GM23248 (cell line): Measurements from ENCODE around the gene HSD17B4. TPM values are rescaled to one million over a fixed set of nuclear protein-coding genes. Genes with fewer than 3 reads are reported as not detected.
A peak's percentile ranks its signal among the peaks of the same experiment; 100 is the strongest.

Experiments
- DNase-seq: peaks from one replicate; pipeline ENCODE4 v3.0.0-alpha.2; 2015
- H2AFZ ChIP-seq: fragments of 200-600 bp; sonication (generic); 2 replicates; pipeline ENCODE4 v1.6.1; 2016; ENCODE audit warnings: antibody characterized with exemption
- H3F3A ChIP-seq: fragments of 200-600 bp; sonication (generic); 2 replicates; pipeline ENCODE4 v1.6.1; 2016; ENCODE audit warnings: mild to moderate bottlenecking, antibody characterized with exemption, mixed run types; ENCODE audit not compliant: insufficient read depth
- H3K27ac ChIP-seq: fragments of 200-600 bp; sonication (generic); 2 replicates; pipeline ENCODE4 v1.5.1; 2016; ENCODE audit warnings: mild to moderate bottlenecking
- H3K27me3 ChIP-seq: fragments of 200-600 bp; sonication (generic); replicated peaks from 2 replicates; pipeline ENCODE4 v1.6.1; 2016; ENCODE audit warnings: mild to moderate bottlenecking; ENCODE audit not compliant: insufficient read depth
- H3K36me3 ChIP-seq: fragments of 200-600 bp; sonication (generic); 2 replicates; pipeline ENCODE4 v1.6.1; 2016; ENCODE audit warnings: low read depth, mild to moderate bottlenecking
- H3K4me1 ChIP-seq: fragments of 200-600 bp; sonication (generic); 2 replicates; pipeline ENCODE4 v1.6.1; 2016; ENCODE audit warnings: mild to moderate bottlenecking; ENCODE audit not compliant: insufficient read depth
- H3K4me2 ChIP-seq: fragments of 200-600 bp; sonication (generic); one replicate; pipeline ENCODE4 v1.6.1; 2016; ENCODE audit warnings: mild to moderate bottlenecking; ENCODE audit not compliant: unreplicated experiment
- H3K4me3 ChIP-seq: fragments of 200-600 bp; sonication (generic); 2 replicates; pipeline ENCODE4 v1.5.1; 2016; ENCODE audit warnings: mild to moderate bottlenecking
- H3K79me2 ChIP-seq: fragments of 200-600 bp; sonication (generic); 2 replicates; pipeline ENCODE4 v1.6.1; 2016; ENCODE audit warnings: mild to moderate bottlenecking; ENCODE audit not compliant: insufficient read depth
- H3K9ac ChIP-seq: fragments of 200-600 bp; sonication (generic); 2 replicates; pipeline ENCODE4 v1.6.1; 2016; ENCODE audit warnings: mild to moderate bottlenecking
- H3K9me2 ChIP-seq: fragments of 200-600 bp; sonication (generic); 2 replicates; pipeline ENCODE4 v1.6.1; 2016; ENCODE audit warnings: mixed run types, mild to moderate bottlenecking, moderate library complexity; ENCODE audit not compliant: insufficient read depth
- H3K9me3 ChIP-seq: fragments of 200-600 bp; sonication (generic); one replicate; pipeline ENCODE4 v1.6.1; 2017; ENCODE audit warnings: low read depth
- H4K20me1 ChIP-seq: fragments of 200-600 bp; sonication (generic); 2 replicates; pipeline ENCODE4 v1.6.0; 2016; ENCODE audit not compliant: insufficient read depth
- EZH2 ChIP-seq: fragments of 200-600 bp; sonication (generic); IDR thresholded peaks from 2 replicates; pipeline ENCODE4 v1.6.1; 2018; ENCODE audit warnings: antibody characterized with exemption, mild to moderate bottlenecking; ENCODE audit not compliant: insufficient read depth, poor library complexity, severe bottlenecking
- EZH2phosphoT487 ChIP-seq: fragments of 200-600 bp; sonication (generic); IDR thresholded peaks from 2 replicates; pipeline ENCODE4 v1.6.1; 2018; ENCODE audit warnings: antibody characterized with exemption, moderate library complexity, mild to moderate bottlenecking, low read depth; ENCODE audit not compliant: insufficient read depth
- WGBS, 2 experiments: methylation state at CpG; one replicate each; pipeline ENCODE4 v1.1.6; 2015 to 2017; ENCODE audit warnings: low lambda C conversion rate in 2 of 2, low coverage in 1 of 2; ENCODE audit errors: missing lambda C conversion rate in 2 of 2; 5-methylcytosine and 5-hydroxymethylcytosine counted together
- in situ Hi-C: fragments of 300-500 bp; cut with MboI; formaldehyde crosslinking; loops from 2 replicates; pipeline ENCODE4 v1.15.0; 2020
- polyA plus RNA-seq: library from polyadenylated mRNA; unstranded; fragments of >200 nt; fragmentation: Nextera tagmentation; extraction: Ambion mirVana; gene quantifications from 2 replicates; pipeline ENCODE4 v1.2.1, GENCODE V29; 2016
- total RNA-seq: library from RNA; depleted of rRNA; stranded (reverse); fragments of >200 nt; shearing (Covaris generic); gene quantifications from 2 replicates; pipeline ENCODE4 v1.2.3, GENCODE V29; 2014

HSD17B4 gene
- total and polyA plus RNA-seq, 2 experiments from 2014 or later = 55.8 to 86.5 TPM

- no peak overlapping the region for H3K9ac ChIP-seq
- 78 to 81% methylated on average over 5 of the region's 5 CpGs for WGBS, 2 experiments
- H3K4me3 ChIP-seq = no peak overlapping the region
- no peaks in the 10 kb centered on the region for H3K9me3 ChIP-seq
- no peaks in the 10 kb centered on the region for H3K27me3 ChIP-seq
- no peaks in the 10 kb centered on the region for H4K20me1 ChIP-seq
- H3K79me2 ChIP-seq = no peaks in the 10 kb centered on the region
- H3K4me2 ChIP-seq = no peak overlapping the region
- no peak for TF ChIP-seq EZH2
- TF ChIP-seq EZH2phosphoT487 = no peak
- in situ Hi-C loops = no loop called here
- H3K9me2 ChIP-seq = no peaks in the 10 kb centered on the region
- peaks cover 12% of the 10 kb centered on the region for H3F3A ChIP-seq
- H3K36me3 ChIP-seq = no peaks in the 10 kb centered on the region
- no peak overlapping the region for H2AFZ ChIP-seq
- no peak overlapping the region for H3K27ac ChIP-seq
- peaks cover 9% of the 10 kb centered on the region for H3K4me1 ChIP-seq
- DNase-seq = no peak
Measured at GRCh38 chr5:119406551-119407110, 45.7 kb upstream of the HSD17B4 start.

- Histone ChIP-seq H3K36me3 (no peaks in the 10 kb centered on the region), H3K27me3 (no peaks in the 10 kb centered on the region), H3K79me2 (no peaks in the 10 kb centered on the region), H3K9ac (no peak overlapping the region), H3K27ac (no peak overlapping the region), H2AFZ (no peak overlapping the region), H3K4me3 (no peak overlapping the region), H3K9me3 (no peaks in the 10 kb centered on the region), H3K9me2 (no peaks in the 10 kb centered on the region), H3K4me1 (peaks cover 9% of the 10 kb centered on the region), H3F3A (peaks cover 15% of the 10 kb centered on the region), H4K20me1 (no peaks in the 10 kb centered on the region), H3K4me2 (no peak overlapping the region)
- WGBS, 2 experiments = 67 to 72% methylated on average over 3 of the region's 3 CpGs
- TF ChIP-seq EZH2 (no peak), EZH2phosphoT487 (no peak)
- DNase-seq = no peak
- in situ Hi-C loops = no loop called here
Measured at GRCh38 chr5:119409235-119409815, 43.0 kb upstream of the HSD17B4 start.

- peak overlapping the region; percentile 89 for H3K27ac ChIP-seq
- in situ Hi-C loops = loop anchor here (10.0 kb wide), 1 partner anchor 386 kb away; no protein-coding TSS in a partner anchor
- no peaks in the 10 kb centered on the region for H3K27me3 ChIP-seq
- H4K20me1 ChIP-seq = no peaks in the 10 kb centered on the region
- peaks cover 15% of the 10 kb centered on the region for H3F3A ChIP-seq
- peak overlapping the region; percentile 92 for H3K4me3 ChIP-seq
- H2AFZ ChIP-seq = 0 out of 2 replicates have a peak overlapping the region, but pooled peaks have one; percentile 98
- 46 to 55% methylated on average over 4 of the region's 4 CpGs for WGBS, 2 experiments
- H3K4me2 ChIP-seq = peak overlapping the region; percentile 95
- no peak overlapping the region; the same call in 1 of the 2 replicates for H3K9ac ChIP-seq
- H3K79me2 ChIP-seq = no peaks in the 10 kb centered on the region
- H3K9me3 ChIP-seq = no peaks in the 10 kb centered on the region
- TF ChIP-seq EZH2phosphoT487 (no peak), EZH2 (no peak)
- no peaks in the 10 kb centered on the region for H3K9me2 ChIP-seq
- peak; percentile 48 for DNase-seq
- peaks cover 9% of the 10 kb centered on the region for H3K4me1 ChIP-seq
- no peaks in the 10 kb centered on the region for H3K36me3 ChIP-seq
Measured at GRCh38 chr5:119410448-119411159, 41.7 kb upstream of the HSD17B4 start.

- Histone ChIP-seq H3K36me3 (no peaks in the 10 kb centered on the region), H3K27ac (peak overlapping the region; percentile 89), H2AFZ (peak overlapping the region; percentile 98), H3K79me2 (no peaks in the 10 kb centered on the region), H3K4me3 (peak overlapping the region; percentile 92), H3K4me1 (peaks cover 9% of the 10 kb centered on the region), H3K9me3 (no peaks in the 10 kb centered on the region), H4K20me1 (no peaks in the 10 kb centered on the region), H3K4me2 (peak overlapping the region; percentile 95), H3F3A (peaks cover 15% of the 10 kb centered on the region), H3K9ac (peak overlapping the region; percentile 88), H3K27me3 (no peaks in the 10 kb centered on the region), H3K9me2 (no peaks in the 10 kb centered on the region)
- TF ChIP-seq EZH2 (no peak), EZH2phosphoT487 (no peak)
- 1% methylated on average over 15 of the region's 15 CpGs for WGBS, 2 experiments
- in situ Hi-C loops = loop anchor here (10.0 kb wide), 1 partner anchor 387 kb away; no protein-coding TSS in a partner anchor
- peak; percentile 89 for DNase-seq
Measured at GRCh38 chr5:119411361-119412278, 40.7 kb upstream of the HSD17B4 start.
